ENCODE results near the gene SLC30A5. TPM values are rescaled to one million over a fixed set of nuclear protein-coding genes. Genes with fewer than 3 reads are reported as not detected.

The SLC30A5 gene
- total RNA-seq, 8 experiments from 2014 or later: 26.8 to 51.4 (median 47.2) TPM

- no peak overlapping the region for H3K27ac ChIP-seq
- in situ Hi-C loops (cut with MboI; ENCODE audit: low pct_unique_long_range_greater_than_20kb in 2 of 9, low sequenced_read_pairs in 9 of 9, unreplicated experiment in 9 of 9): loop anchor here in 1 of 9 experiments (25.0 kb wide), 1 partner anchor 87 kb away; no protein-coding TSS in a partner anchor
- no peak for ATAC-seq (replicated peaks in 6 of 8)
- 60 to 86% (median 79%) methylated on average over 2 to 5 of the region's 5 CpGs; no CpG with 5 or more reads in 4 of the 10 experiments for WGBS, 10 experiments
- H3K4me3 ChIP-seq: no peak overlapping the region
- H3K4me1 ChIP-seq (replicated peaks in 1 of 2): no peaks in the 10 kb centered on the region
These were observed 55.8 kb downstream of the SLC30A5 start for GRCh38 chr5:69149676-69150010.

- 40 to 100% (median 91%) methylated on average over 1 to 3 of the region's 3 CpGs for WGBS, 10 experiments
- Histone ChIP-seq H3K4me3 (no peak overlapping the region), H3K27ac (no peak overlapping the region), H3K4me1 (replicated peaks in 1 of 2) (no peaks in the 10 kb centered on the region)
- no peak for ATAC-seq (replicated peaks in 6 of 8)
- in situ Hi-C loops (cut with MboI; ENCODE audit: low pct_unique_long_range_greater_than_20kb in 2 of 9, low sequenced_read_pairs in 9 of 9, unreplicated experiment in 9 of 9): loop anchor here in 1 of 9 experiments (25.0 kb wide), 1 partner anchor 90 kb away; no protein-coding TSS in a partner anchor
These were observed 58.9 kb downstream of the SLC30A5 start for GRCh38 chr5:69152731-69153130.

GRCh38 chr5:69156456-69156855 lies 62.6 kb downstream of the SLC30A5 start:
- ATAC-seq (replicated peaks in 6 of 8): no peak
- H3K27ac ChIP-seq: no peak overlapping the region
- in situ Hi-C loops (cut with MboI; ENCODE audit: low pct_unique_long_range_greater_than_20kb in 2 of 9, low sequenced_read_pairs in 9 of 9, unreplicated experiment in 9 of 9): loop anchor here in 1 of 9 experiments (25.0 kb wide), 1 partner anchor 94 kb away; no protein-coding TSS in a partner anchor
- H3K4me3 ChIP-seq: no peak overlapping the region
- H3K4me1 ChIP-seq (replicated peaks in 1 of 2): no peaks in the 10 kb centered on the region
- WGBS, 10 experiments: 80 to 100% (median 95%) methylated on average over 1 to 8 of the region's 11 CpGs; no CpG with 5 or more reads in 4 of the 10 experiments

DNA sequence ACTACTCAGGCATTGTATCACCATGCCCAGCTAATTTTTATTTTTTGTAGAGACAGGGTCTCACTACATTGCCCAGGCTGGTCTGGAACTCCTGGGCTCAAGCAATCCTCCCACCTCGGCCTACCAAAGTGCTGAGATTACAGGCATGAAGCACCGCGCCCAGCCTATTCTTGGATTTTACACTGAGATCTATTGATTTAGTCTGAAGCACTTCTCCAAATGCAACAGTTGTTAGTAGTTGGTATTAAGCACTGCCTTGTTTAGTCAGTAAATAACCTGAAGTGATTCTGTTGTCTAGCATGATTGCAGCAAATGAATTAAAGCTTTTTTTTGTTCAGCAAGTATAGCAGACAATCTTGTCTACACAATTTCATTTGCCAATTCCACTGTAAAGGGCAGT lies 64.2 kb downstream of the SLC30A5 start:
- ATAC-seq (replicated peaks in 6 of 8): no peak
- in situ Hi-C loops (cut with MboI; ENCODE audit: low pct_unique_long_range_greater_than_20kb in 2 of 9, low sequenced_read_pairs in 9 of 9, unreplicated experiment in 9 of 9): loop anchor here in 1 of 9 experiments (25.0 kb wide), 1 partner anchor 96 kb away; no protein-coding TSS in a partner anchor

DNA sequence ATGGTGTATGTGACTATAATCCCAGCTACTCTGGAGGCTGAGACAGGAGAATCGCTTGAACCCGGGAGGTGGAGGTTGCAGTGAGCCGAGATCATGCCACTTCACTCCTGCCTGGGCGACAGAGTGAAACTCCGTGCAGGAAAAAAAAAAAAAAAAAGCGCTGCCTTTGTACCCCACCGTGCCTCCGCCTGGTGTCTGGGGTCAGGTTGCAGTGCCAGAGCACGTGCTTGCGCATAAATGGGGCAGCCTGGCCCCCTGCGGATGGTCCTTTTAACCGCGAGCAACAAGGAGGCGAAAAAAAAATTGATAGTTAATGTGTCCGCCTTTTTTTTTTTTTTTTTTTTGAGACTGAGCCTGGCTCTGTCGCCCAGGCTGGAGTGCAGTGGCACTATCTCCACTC lies 66.8 kb downstream of the SLC30A5 start:
- Histone ChIP-seq H3K4me3 (no peak overlapping the region), H3K27ac (no peak overlapping the region), H3K4me1 (replicated peaks in 1 of 2) (no peaks in the 10 kb centered on the region)
- in situ Hi-C loops (cut with MboI; ENCODE audit: low pct_unique_long_range_greater_than_20kb in 2 of 9, low sequenced_read_pairs in 9 of 9, unreplicated experiment in 9 of 9): loop anchor here in 1 of 9 experiments (25.0 kb wide), 1 partner anchor 98 kb away; no protein-coding TSS in a partner anchor
- WGBS, 10 experiments: 69 to 100% (median 88%) methylated on average over 1 to 11 of the region's 16 CpGs; no CpG with 5 or more reads in 3 of the 10 experiments
- no peak for ATAC-seq (replicated peaks in 6 of 8)

More for the DNA sequence above, 64.2 kb downstream of the SLC30A5 start:
- H3K4me1 ChIP-seq (replicated peaks in 1 of 2): no peaks in the 10 kb centered on the region
- no peak overlapping the region for H3K27ac ChIP-seq
- WGBS, 10 experiments: 80 to 100% (median 93%) methylated on average over 1 to 3 of the region's 3 CpGs; no CpG with 5 or more reads in 2 of the 10 experiments
- H3K4me3 ChIP-seq: no peak overlapping the region

- H3K4me3 ChIP-seq: peak within 1 kb of the TSS; percentile 51 to 71 (median 56)
- ATAC-seq (replicated peaks in 6 of 8): peak; percentile 99 to 100 (median 99)
- WGBS, 10 experiments: 0 to 33% (median 10%) methylated on average over 1 to 21 of the region's 50 CpGs; no CpG with 5 or more reads in 2 of the 10 experiments
- in situ Hi-C loops (cut with MboI; ENCODE audit: low pct_unique_long_range_greater_than_20kb in 2 of 9, low sequenced_read_pairs in 9 of 9, unreplicated experiment in 9 of 9): loop anchor here in 1 of 9 experiments (25.0 kb wide), 1 partner anchor 105 kb away; no protein-coding TSS in a partner anchor
- H3K4me1 ChIP-seq (replicated peaks in 1 of 2): peaks cover 7 to 12% of the 10 kb centered on the region in 2 donors
- H3K27ac ChIP-seq: peak within 1 kb of the TSS in 1 of 2 donors; percentile 68
These were observed 73.1 kb downstream of the SLC30A5 start, which contains the start of gene CCNB1 for GRCh38 chr5:69166686-69167492. TSS of gene CCNB1 (plus strand) at chr5:69167150. CDS start at chr5:69167263, 113 bp downstream.

DNA sequence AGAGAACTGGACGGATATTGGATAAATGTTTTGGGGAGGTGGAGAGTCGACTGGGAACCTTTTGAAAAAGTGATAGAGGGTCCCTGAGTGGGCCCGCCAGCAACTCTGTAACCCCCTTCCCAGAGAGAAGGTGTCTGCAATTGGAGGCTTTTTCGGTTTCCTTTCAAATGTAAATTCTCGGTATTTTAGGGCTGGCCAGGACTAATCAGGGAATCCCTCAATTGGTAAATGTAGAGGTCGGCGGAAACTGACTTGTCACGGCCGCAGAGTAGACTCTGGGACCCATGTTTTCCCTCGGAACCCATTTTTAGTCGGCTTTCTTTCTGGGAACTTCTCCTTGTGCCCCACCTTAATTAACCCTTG lies 73.7 kb downstream of the SLC30A5 start:
- ATAC-seq (replicated peaks in 6 of 8): no peak
- Histone ChIP-seq H3K4me3 (peak overlapping the region; percentile 51 to 71 (median 56)), H3K4me1 (replicated peaks in 1 of 2) (peaks cover 7 to 12% of the 10 kb centered on the region in 2 donors), H3K27ac (peak overlapping the region in 1 of 2 donors; percentile 68)
- in situ Hi-C loops (cut with MboI; ENCODE audit: low pct_unique_long_range_greater_than_20kb in 2 of 9, low sequenced_read_pairs in 9 of 9, unreplicated experiment in 9 of 9): loop anchor here in 1 of 9 experiments (25.0 kb wide), 1 partner anchor 105 kb away; no protein-coding TSS in a partner anchor
- 0 to 7% (median 0%) methylated on average over 1 to 9 of the region's 11 CpGs; no CpG with 5 or more reads in 1 of the 10 experiments for WGBS, 10 experiments

DNA sequence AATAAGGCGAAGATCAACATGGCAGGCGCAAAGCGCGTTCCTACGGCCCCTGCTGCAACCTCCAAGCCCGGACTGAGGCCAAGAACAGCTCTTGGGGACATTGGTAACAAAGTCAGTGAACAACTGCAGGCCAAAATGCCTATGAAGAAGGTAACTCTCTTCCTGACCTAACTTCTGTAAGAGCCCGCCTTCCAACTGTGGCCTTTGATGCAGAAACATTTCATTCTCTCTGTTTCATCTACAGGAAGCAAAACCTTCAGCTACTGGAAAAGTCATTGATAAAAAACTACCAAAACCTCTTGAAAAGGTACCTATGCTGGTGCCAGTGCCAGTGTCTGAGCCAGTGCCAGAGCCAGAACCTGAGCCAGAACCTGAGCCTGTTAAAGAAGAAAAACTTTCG lies 74.1 kb downstream of the SLC30A5 start:
- 0 to 52% (median 20%) methylated on average over 1 to 8 of the region's 8 CpGs; no CpG with 5 or more reads in 3 of the 10 experiments for WGBS, 10 experiments

GRCh38 chr5:69170495-69170894 lies 76.7 kb downstream of the SLC30A5 start:
- in situ Hi-C loops (cut with MboI; ENCODE audit: low pct_unique_long_range_greater_than_20kb in 2 of 9, low sequenced_read_pairs in 9 of 9, unreplicated experiment in 9 of 9): loop anchor here in 1 of 9 experiments (25.0 kb wide), 1 partner anchor 108 kb away; no protein-coding TSS in a partner anchor
- no peak overlapping the region for H3K27ac ChIP-seq
- H3K4me1 ChIP-seq (replicated peaks in 1 of 2): peaks cover 7 to 12% of the 10 kb centered on the region in 2 donors
- no peak overlapping the region for H3K4me3 ChIP-seq
- WGBS, 10 experiments: 100% methylated on average over 1 of the region's 1 CpG; no CpG with 5 or more reads in 4 of the 10 experiments
- ATAC-seq (replicated peaks in 6 of 8): no peak

More for the DNA sequence above, 74.1 kb downstream of the SLC30A5 start:
- Histone ChIP-seq H3K27ac (no peak overlapping the region), H3K4me3 (peak overlapping the region; percentile 51 to 71 (median 56)), H3K4me1 (replicated peaks in 1 of 2) (peaks cover 7 to 12% of the 10 kb centered on the region in 2 donors)
- ATAC-seq (replicated peaks in 6 of 8): no peak
- in situ Hi-C loops (cut with MboI; ENCODE audit: low pct_unique_long_range_greater_than_20kb in 2 of 9, low sequenced_read_pairs in 9 of 9, unreplicated experiment in 9 of 9): loop anchor here in 1 of 9 experiments (25.0 kb wide), 1 partner anchor 106 kb away; no protein-coding TSS in a partner anchor

GRCh38 chr5:69170969-69171368 lies 77.2 kb downstream of the SLC30A5 start:
- Histone ChIP-seq H3K27ac (no peak overlapping the region), H3K4me3 (no peak overlapping the region), H3K4me1 (replicated peaks in 1 of 2) (peaks cover 7 to 12% of the 10 kb centered on the region in 2 donors)
- WGBS, 10 experiments: 84 to 100% (median 97%) methylated on average over 1 to 3 of the region's 3 CpGs; no CpG with 5 or more reads in 2 of the 10 experiments
- in situ Hi-C loops (cut with MboI; ENCODE audit: low pct_unique_long_range_greater_than_20kb in 2 of 9, low sequenced_read_pairs in 9 of 9, unreplicated experiment in 9 of 9): loop anchor here in 1 of 9 experiments (25.0 kb wide), 1 partner anchor 109 kb away; no protein-coding TSS in a partner anchor
- no peak for ATAC-seq (replicated peaks in 6 of 8)

Data from motor neuron (in vitro differentiated cells).